Measurements from ENCODE around the gene SP2.

Gene SP2

DNA sequence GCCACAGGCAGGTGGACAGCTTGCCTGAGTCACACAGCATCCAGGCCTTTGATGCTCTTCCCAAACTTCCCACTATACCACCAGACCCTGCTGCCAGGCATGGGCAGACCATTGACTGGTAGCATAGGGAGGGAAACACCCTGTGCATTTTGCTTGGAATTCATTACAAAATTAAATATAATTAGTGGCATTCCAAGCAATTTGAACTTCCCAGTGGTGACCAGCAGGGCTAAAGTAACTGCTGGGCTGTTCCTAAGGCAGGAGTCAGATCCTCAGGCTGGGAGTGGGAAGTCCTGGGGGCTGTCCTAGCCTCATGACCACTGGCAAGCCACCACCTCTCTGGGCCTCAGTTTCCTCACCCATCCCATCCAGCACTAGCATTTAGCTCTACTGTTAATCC, 57.9 kb downstream of the SP2 start:
- no peak for DNase-seq

DNA sequence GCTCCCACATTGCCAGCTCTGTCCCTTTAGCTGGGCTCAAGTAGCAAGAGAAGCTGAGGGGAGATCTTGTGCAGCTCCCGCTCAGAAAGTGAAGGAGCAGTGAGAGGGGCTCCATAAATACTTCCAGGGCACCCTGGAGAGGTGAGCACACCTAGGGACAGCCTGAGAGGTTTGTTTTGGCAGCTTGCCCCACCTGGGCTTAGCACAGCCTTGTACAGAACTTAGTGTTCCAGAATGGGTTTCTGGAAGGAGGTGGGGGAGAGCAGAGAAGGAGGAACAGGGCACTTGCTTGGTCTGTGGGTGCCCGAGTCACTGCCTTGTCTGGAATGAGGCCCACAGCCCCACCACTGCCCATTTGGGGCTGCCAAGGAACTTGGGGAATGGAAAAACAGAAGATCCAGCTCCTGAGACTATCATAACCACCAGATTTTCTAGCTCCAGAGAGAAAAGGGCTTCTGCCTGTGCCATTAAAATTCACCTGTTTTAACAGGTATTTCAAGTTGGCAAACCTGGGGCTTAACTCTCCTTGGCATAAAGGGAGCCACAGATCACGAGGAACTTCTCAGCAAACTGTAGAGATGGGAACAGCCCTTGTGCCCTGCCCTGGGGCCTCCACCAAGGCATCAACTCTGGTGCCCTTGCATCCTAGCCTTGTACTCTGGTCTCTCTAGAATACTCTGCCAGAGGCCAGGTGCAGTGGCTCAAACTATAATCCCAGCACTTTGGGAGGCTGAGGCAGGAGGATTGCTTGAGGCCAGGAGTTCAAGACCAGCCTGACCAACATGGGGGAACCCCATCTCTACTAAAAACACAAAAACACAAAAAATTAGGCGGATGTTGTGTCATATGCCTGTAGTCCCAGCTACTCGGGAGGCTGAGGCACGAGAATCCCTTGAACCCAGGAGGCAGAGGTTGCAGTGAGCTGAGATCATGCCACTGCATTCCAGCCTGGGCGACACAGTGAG, 59.7 kb downstream of the SP2 start:
- no peak for DNase-seq

DNA sequence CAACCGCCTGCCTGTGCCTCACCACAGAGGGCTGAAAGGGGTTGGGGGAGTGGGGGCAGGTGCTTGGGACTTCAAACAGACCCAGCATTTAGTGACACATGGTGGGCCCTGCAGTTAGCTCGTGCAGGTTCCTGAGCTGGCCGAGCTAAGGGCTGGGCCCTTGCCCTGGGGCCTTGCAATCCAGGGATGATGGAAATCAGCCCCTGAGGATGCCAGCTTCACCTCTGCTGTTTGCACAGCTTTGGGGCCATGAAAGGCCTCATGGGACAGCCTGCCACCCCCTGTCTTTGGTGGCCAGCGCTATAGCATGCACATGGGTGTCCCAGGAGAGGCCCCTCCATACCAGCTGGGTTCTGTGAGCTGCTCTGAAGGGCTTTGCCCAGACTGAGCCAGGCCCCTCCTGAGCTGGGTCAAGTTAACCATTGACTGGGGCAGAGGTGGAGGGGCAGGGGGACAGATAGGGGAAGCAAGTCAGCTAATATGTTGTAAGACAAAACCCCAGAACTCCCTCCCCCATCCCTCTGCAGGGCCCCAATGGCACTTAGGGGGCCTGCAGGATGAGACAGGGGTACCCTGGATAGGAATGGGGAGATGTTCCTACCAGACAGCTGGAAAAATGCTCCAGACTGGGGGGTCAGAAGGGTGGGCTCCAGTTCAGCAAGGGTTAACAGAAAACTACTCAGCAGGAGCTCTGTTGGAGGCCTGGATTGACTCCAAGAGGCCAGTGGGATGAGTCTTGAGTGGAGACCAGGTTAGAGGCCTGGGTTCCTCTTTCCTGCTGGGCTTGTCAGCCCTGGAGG, 61.0 kb downstream of the SP2 start:
- DNase-seq: no peak

DNA sequence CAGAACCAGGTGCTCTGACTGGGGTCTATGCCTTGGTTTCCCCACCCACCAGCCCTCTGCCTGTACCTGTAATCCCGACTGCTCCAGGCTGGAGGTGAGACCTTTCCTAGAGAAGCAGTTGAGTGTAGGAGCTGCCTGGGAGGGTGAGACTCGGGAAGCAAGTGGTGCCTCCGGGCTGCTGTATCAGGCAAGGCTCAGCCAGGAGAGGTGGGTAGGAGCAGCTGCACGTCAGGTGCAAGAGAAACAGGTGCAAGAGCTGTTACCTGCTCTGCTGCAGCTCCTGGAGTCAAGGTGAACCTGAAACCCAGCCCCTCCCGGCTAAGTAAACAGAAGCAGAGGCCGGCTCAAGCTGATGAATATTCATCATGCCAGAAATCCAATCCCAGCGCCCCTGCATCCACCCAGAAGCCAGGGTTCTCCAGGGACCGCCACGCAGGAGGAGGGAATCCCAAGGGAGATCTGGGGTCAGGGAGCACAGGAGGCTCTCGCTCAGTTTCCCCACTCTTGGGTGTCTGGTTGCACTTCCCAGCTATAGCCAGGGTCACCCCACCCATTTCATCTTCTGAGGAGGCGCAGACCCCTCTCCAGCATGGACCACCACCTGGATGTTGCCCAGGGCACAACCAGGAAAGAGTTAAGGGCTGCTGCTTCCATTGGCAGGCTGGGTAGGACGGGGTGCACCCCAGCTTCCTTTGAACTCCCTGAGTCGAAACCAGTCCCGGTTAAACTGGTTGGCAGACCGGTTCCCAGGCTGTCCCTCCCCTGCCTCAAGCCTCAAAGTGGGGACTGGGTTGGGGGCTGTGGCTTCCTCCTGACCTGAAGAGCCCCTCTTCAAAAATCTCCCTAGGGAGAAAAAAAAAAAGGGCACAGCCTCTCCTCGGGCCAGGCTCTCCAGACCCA, 61.8 kb downstream of the SP2 start, which contains the start of gene PRR15L:
Gene PRR15L, minus strand, starts transcription at position 293 of the 900 bp plus-strand sequence. CDS start 4,649 bp downstream, outside the sequence.
- no peak for DNase-seq

DNA sequence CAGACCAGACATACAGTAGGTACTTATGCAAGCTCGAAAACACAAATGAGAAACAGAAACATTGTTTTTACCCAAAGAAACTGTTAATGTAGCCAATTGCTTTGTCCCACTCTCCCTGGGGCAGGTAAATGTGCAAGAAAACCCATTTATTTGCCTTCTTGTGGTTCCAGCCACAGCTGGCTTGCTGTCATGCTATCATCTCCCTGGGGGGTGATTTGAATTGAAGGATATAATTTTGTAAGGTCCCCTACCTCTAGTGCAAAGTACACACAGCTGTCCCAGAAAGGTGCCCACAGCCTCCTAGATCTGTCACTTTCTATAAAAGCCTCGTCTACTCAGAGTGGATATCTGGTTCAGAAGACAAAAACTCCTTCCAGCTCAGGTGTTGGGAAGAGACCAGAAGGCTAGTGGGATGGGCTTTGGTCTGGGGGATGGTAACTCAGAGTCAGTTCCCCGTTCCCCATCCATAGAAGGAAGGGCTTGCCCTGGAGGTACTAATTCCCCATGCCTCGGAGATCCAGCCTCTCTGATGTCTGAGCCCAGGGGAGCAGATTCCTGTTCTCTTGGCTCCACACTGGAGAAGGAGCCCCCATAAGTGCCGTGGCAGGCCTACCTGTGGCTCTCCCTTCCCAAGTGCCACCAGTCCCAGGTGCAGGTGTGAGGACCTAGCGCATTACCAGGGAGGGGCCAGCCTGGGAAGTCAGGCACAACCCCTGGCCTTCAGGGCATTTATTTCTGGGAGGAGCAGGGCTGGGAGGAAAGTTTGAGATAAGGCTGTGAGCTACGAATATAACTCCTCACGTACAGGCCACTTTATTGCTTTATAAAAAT, 64.0 kb downstream of the SP2 start:
- DNase-seq: no peak

DNA sequence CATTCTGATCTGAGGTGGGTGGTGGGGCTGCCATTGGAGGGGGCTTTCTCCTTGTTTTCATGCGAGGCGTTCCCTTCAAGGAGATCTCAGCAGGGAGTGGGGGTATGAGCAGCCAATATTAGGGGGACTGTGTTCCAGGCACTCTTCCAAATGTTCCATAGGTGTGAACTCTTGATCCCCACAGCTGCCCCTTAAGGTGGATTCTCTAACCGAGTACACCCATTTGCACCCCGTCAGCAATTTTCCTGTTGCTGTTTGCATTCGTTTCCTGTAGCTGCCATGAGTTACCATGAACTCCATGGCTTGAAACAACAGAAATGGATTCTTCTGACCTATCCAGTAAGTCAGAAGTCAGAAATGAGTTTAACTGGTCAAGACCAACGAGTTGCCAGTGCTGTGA, 65.4 kb downstream of the SP2 start:
- no peak for DNase-seq

DNA sequence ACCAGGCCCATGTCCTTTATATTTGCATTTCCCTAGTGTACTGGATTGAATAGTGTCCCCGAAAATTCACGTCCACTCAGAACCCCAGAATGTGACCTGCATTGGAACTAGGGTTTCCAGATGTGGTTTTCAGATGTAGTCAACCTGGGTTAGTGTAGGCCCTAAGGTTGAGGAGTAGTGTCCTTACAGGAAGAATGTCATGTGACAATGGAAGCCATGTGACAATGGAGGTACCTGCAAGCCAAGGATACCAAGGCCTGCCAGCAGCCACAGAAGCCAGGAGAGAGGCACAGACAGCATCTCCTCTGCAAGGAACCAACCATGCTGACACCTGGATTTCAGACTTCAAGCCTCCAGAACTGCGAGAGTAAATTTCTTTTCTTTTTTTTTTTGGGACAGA, 66.9 kb downstream of the SP2 start:
- DNase-seq: no peak

DNA sequence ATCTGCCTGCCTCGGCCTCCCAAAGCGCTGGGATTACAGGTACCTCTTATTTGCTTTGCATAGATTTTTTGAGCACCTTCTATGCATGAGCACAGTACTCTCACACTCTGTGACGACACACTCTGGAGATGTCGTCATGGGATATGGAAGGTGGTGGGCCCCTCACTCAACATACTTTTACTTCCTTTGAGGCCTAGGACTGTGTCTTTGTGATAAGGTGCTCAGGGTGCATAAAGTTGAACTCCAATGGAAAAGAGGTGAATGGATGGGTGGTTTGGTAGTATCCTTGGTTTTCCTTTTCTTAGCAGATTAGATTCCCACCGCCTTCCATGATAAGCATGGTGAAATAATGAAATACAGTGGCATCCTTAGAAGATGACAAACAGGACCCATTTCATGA, 68.8 kb downstream of the SP2 start:
- DNase-seq: no peak

DNA sequence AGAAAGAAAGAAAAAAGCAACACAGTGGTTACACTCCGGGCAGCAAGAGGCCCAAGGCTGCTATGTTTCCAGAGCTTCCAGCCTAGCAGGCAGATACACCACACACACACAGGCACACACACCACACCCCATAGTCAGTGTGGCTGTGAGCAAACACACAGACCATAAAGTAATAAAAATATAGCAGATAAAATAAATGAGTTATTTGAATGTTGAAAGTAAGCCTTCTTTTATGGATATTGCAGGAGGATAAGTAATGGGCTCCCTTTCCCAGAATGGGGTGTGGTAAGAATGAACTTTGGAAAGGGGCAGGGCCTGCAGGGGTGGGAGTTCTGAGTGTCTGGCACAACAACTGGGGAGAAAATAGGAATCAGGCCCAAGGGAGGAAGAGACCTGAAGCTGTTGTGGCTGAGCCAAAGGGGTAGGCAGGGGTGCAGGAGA, 70.1 kb downstream of the SP2 start:
- no peak for DNase-seq

DNA sequence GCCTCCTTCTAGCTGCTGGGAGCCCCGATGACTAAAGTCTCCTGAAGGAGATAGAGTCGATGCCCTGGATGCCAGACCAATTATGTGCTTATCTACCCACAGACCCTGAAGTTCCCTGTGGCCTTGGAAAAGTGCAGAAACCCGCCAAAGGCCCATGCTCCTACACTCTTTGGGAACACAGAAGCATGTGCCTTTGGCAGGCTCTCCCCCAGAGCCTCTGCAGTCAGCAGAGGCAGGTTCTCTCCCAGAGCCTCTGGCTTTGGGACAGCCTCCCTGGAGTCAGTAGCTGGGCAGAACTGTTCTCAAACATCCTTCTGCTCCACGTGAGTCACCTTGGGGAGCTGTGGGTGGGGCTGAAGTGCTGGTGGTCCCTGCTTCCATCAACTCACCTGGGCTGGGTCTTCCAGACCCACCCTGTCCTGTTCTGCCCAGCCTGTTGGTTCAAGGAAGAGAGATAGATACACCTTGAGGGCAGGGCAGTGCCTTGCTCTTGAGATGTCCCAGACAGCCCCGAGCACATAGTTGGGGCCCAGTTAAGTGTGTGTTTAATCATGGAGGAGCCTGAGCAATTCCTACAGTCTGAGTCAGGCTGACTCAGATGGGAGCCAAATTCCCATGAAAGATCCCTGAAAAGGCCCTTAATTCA, 71.7 kb downstream of the SP2 start:
- no peak for DNase-seq

DNA sequence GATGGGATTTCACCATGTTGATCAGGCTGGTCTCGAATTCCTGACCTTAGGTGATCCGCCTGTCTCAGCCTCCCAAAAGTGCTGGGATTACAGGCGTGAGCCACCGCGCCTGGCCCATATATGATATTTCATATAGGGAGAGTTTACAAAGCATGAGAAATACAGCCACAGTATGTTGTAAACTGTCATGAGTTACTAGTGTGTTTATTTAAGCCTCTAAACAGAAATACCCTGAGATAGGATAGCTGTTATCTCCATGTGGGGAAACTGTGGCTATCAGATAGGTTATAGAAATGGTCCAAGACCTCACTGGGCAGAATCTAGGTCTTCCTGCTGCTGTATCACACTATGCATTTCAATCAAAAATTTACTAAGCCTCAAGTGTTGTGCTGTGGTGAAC, 72.8 kb downstream of the SP2 start:
- no peak for DNase-seq

DNA sequence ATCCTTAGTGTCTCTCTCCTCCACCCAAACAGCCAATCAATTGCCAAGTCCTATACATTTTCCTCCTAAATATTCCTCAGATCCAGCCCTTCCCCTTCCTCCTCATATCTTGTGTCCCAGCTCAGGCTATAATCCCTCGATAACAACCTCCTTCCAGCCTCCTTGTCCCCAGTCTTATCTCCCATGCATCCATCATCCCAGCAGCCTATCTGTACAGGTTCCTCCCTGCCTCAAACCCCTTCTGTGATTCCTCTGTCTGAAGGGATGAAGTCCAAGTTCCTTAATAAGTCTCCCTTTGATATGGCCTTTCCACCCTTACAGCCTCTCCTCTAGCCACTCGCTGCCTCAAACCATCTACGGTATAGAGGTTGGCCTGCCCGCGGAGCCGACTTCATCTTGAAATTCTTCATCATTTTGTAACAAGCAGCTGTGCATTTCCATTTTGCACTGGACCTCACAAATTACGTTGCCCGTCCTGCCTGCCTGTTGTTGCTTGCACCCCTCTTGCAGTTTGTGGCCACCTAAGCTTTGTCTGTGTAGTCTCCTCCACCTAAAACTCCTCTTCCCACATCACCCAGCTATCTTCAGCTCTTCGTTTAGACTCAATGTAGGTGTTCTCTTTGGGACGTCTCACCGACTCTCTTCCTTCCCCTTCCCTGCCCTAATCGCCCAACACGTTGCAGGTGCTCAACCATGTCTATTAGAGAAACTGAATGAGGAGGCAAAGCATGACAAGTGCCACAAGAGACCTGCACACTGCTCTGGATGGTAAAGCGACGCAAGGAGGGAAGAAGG, 74.1 kb downstream of the SP2 start:
- DNase-seq: no peak

DNA sequence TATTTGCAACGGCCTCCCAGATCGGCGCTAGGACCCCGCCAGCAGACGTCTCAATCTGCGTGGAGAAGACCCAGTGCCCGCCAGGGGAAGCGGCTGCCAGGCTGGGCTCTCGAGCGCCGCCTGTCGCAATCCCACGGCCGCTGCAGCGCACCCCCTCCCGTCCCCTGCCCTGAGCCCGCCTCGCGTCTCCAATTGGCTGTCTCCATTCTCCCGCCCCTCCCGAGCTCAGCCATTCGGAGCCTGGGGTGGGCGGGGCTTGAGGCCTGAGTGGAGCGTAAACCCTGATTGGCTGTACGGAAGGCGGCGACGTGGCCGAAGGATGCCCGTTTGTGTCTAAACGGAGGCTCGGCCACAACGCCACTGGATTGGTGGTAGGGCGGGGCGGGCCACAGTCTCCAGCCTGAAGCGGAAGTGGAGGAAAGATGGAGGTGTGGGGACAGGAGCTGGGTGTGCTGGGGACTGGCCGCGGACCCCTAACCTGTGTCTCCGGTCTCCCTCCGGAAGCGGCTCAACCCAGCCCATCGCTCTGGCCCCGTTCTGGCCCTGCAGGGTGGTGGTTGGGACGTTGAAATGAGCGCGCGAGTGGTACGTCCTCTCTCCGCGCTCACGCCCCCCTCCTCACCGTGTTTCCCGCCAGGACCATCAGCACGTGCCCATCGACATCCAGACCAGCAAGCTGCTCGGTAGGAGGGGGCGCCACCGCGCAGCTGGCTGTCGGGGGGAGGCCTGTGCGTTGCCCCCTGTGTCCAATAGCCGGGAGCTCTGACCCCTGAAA, 74.9 kb downstream of the SP2 start, which contains the start of gene CDK5RAP3:
Gene CDK5RAP3, plus strand, starts transcription at position 389 of the 775 bp plus-strand sequence. Its CDS starts 34 bp downstream, at position 423.
- peak; percentile 97 to 99 for DNase-seq

DNA sequence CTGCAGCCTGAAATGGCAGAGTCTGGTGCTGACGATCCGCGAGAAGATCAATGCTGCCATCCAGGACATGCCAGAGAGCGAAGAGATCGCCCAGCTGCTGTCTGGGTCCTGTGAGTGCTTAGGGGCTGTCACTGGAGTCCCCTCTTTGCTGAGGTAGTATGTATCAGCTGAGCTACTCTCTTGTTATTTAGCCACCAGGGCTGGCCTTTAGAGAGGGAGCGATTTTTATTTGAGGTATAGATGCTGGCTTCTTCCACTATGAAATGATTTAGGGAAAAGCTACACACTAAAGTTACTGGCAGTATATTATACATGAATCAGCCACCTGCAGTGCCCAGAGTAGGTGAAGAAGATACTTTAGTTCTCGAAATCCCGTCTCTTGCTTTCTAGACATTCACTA, 77.5 kb downstream of the SP2 start:
- DNase-seq: no peak

DNA sequence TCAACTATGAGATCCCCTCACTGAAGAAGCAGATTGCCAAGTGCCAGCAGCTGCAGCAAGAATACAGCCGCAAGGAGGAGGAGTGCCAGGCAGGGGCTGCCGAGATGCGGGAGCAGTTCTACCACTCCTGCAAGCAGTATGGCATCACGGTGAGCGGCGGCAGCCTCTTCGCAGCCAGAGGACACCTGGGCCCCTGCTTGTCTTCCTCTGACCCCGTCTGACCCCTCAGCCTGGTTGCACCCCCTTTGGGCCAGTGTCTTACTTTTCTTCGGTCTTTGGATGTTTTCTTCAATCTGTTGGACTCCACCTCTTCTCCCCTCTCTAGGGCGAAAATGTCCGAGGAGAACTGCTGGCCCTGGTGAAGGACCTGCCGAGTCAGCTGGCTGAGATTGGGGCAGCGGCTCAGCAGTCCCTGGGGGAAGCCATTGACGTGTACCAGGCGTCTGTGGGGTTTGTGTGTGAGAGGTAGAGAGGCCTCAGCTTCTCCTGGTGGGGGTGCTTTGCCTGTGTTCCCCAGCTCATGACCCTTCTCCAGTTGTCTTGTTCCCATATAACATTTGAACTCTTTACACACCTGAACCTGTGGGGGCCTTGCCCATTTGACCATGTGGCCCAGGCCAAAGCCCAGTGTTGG, 79.3 kb downstream of the SP2 start:
- DNase-seq: no peak

DNA sequence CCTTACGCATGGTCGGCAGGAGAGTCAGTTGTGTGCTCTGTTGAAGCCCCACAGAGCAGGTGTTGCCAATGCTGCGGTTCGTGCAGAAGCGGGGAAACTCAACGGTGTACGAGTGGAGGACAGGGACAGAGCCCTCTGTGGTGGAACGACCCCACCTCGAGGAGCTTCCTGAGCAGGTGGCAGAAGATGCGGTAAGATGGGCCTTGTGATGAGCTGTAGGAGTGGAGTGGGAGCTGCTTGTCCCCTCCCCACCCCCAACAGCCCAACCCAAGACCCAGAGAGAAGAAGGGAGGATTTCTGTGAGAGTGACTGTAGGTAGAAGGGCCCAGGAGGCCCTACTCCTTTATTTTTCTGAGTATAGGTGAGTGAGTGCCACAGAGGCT, 79.8 kb downstream of the SP2 start:
- no peak for DNase-seq

DNA sequence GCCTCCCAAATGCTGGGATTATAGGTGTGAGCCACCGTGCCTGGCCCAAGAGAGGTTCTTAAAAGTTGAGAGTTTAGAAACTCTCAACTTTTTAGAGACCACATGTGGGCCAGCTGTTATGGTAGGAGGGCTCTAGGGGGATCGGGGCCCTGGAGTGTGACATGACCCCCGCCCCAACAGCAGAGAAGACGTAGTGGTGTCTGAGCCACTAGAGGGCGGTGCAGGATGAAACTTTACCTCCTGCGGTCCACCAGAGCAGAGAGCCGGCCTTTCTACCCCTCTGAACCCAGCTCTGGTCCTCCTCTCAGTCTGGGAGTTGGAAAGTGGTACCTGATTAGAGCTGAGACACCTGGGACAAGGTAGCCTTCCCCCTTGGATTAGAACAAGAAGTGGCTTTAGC, 82.3 kb downstream of the SP2 start:
- peak; percentile 16 to 25 for DNase-seq

All from stimulated activated CD4-positive, alpha-beta T cell treated with anti-CD3 and anti-CD28 coated beads, Interleukin-4, amount 100 ng/mL, for 4 hours (primary cell).